Motor neuron (in vitro differentiated cells): ENCODE data around the gene MOSPD3. TPM values are rescaled to one million over a fixed set of nuclear protein-coding genes. Genes with fewer than 3 reads are reported as not detected.

Experiments
- ATAC-seq, 8 experiments: fragments of 200-7000 bp; cut with Tn5 transposase; replicated peaks in 6 of 8; 2 replicates each; pipeline ENCODE4 v1.8.0; 2021; ENCODE audit warnings: mild to moderate bottlenecking in 8 of 8, moderate library complexity in 8 of 8
- H3K27ac ChIP-seq, 2 donors: fragments of 250-450 bp; sonication (Bioruptor Pico); 2 replicates each; pipeline ENCODE4 v1.9.0; 2021; ENCODE audit warnings: antibody characterized with exemption in 2 of 2, mild to moderate bottlenecking in 2 of 2, moderate library complexity in 1 of 2
- H3K4me1 ChIP-seq, 2 donors: fragments of 250-450 bp; sonication (Bioruptor Pico); replicated peaks in 1 of 2; 2 replicates each; pipeline ENCODE4 v1.6.1; 2021; ENCODE audit warnings: antibody characterized with exemption in 2 of 2, mild to moderate bottlenecking in 2 of 2, moderate library complexity in 1 of 2
- H3K4me3 ChIP-seq, 5 donors: fragments of 250-450 bp; sonication (Bioruptor Pico); 2 replicates each; pipeline ENCODE4 v1.9.0; 2021; ENCODE audit warnings: antibody characterized with exemption in 5 of 5, mild to moderate bottlenecking in 5 of 5, moderate library complexity in 4 of 5
- WGBS, 10 experiments: fragments of 450-650 bp; shearing (Covaris generic); methylation state at CpG; one replicate each; pipeline ENCODE4 v1.0.0; 2022; 5-methylcytosine and 5-hydroxymethylcytosine counted together
- in situ Hi-C, 9 experiments: fragments of 400-800 bp; cut with MboI; loops; one replicate each; pipeline ENCODE4 v1.15.0; 2021; ENCODE audit warnings: low sequenced_read_pairs in 9 of 9, low pct_unique_long_range_greater_than_20kb in 2 of 9; ENCODE audit not compliant: unreplicated experiment in 9 of 9
- total RNA-seq, 8 experiments: library from RNA; unstranded; fragments of 300-600 nt; gene quantifications; 2 replicates each; pipeline versions ENCODE4 v1.2.3 to v1.2.4, GENCODE V29; 2022

MOSPD3 gene
- total RNA-seq, 8 experiments from 2014 or later, result 9.5 to 20.5 (median 15.2) TPM

GRCh38 chr7:100588438-100588837, 23.9 kb upstream of the MOSPD3 start:
- 20 to 86% (median 50%) methylated on average over 1 of the region's 1 CpG; no CpG with 5 or more reads in 7 of the 10 experiments for WGBS, 10 experiments
- no peak overlapping the region for H3K4me3 ChIP-seq
- H3K4me1 ChIP-seq, result peaks cover 14 to 18% of the 10 kb centered on the region in 2 donors
- in situ Hi-C loops, result no loop called here
- no peak overlapping the region for H3K27ac ChIP-seq
- no peak for ATAC-seq

DNA sequence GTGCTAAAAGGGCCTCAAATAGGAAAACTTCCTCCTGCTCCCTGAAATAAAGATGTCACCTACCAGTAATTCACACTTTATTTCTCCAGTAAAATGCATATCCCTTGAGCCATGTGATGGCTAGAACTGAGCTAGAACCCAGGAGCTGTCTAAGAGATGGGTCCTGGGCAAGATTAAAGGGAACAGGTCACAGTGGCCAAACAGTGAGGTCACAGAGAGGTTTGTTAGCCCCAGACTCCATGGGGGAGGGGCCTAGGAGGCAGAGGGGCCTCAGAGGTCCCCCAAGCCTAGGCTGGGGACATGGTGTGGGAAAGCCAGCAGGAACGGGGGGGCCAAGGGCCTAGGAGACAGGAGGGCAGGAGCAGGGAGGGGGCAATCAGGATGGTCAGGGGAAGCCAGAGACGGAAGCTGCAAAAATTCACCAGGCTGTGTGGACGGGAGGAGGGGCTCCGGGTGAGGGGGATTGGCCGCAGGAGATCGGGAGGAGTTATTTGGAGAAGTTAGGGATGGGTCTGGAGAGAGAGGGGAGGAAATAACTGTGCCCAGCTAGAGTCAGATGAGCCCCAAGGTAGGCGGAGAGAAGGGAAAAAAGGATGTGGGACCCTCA, 22.9 kb upstream of the MOSPD3 start:
- no peak for ATAC-seq
- in situ Hi-C loops, result no loop called here
- WGBS, 10 experiments, result no CpG with 5 or more reads among the region's 7 CpGs
- Histone ChIP-seq H3K4me3 (no peak overlapping the region), H3K4me1 (peaks cover 6 to 8% of the 10 kb centered on the region in 2 donors), H3K27ac (no peak overlapping the region)

GRCh38 chr7:100590077-100590737, 22.1 kb upstream of the MOSPD3 start:
- no peak overlapping the region for H3K27ac ChIP-seq
- in situ Hi-C loops, result no loop called here
- peaks cover 0 to under 1% of the 10 kb centered on the region in 2 donors for H3K4me1 ChIP-seq
- no peak for ATAC-seq
- 0 to 100% (median 55%) methylated on average over 1 to 6 of the region's 20 CpGs; no CpG with 5 or more reads in 2 of the 10 experiments for WGBS, 10 experiments
- no peak overlapping the region for H3K4me3 ChIP-seq

DNA sequence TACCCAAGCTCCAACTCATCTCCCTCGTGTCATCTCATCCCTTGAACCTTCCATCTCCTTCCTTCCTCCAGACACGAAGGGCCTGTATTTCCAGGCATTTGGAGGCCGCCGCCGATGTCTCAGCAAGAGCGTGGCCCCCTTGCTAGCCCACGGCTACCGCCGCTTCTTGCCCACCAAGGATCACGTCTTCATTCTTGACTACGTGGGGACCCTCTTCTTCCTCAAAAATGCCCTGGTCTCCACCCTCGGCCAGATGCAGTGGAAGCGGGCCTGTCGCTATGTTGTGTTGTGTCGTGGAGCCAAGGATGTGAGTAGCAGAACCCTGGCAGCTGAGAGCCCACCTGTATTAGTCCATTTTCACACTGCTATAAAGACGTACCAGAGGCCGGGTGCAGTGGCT, 20.7 kb upstream of the MOSPD3 start:
- H3K4me1 ChIP-seq, result no peaks in the 10 kb centered on the region
- H3K4me3 ChIP-seq, result no peak overlapping the region
- no peak for ATAC-seq
- H3K27ac ChIP-seq, result no peak overlapping the region
- in situ Hi-C loops, result no loop called here
- 80 to 100% (median 95%) methylated on average over 1 to 11 of the region's 17 CpGs; no CpG with 5 or more reads in 4 of the 10 experiments for WGBS, 10 experiments

- in situ Hi-C loops, result no loop called here
- H3K4me1 ChIP-seq, result peaks cover 4% of the 10 kb centered on the region in 2 donors
- H3K4me3 ChIP-seq, result no peak overlapping the region
- no peak for ATAC-seq
- 60 to 100% (median 100%) methylated on average over 1 to 3 of the region's 7 CpGs; no CpG with 5 or more reads in 5 of the 10 experiments for WGBS, 10 experiments
- no peak overlapping the region for H3K27ac ChIP-seq
Measured at GRCh38 chr7:100595188-100595587, 17.2 kb upstream of the MOSPD3 start.

DNA sequence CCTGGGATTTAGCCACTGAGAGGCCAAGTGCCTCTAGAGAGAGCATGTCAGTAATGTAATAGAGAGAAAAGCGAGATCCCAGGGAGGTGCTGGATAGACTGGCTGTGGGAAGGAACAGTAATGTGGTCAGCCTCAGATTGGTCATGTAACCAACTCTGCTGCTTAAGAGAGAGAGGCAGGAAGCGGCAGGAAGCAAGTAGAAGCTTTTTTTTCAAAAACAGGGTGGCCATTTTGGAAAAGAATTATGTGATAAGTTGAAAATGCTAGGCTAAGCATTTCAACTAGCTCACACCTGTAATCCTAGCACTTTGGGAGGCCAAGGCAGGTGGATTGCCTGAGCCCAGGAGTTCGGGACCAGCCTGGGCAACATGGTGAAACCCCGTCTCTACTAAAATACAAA, 13.9 kb upstream of the MOSPD3 start:
- in situ Hi-C loops, result no loop called here
- WGBS, 10 experiments, result 75 to 100% (median 93%) methylated on average over 1 to 4 of the region's 4 CpGs; no CpG with 5 or more reads in 2 of the 10 experiments

DNA sequence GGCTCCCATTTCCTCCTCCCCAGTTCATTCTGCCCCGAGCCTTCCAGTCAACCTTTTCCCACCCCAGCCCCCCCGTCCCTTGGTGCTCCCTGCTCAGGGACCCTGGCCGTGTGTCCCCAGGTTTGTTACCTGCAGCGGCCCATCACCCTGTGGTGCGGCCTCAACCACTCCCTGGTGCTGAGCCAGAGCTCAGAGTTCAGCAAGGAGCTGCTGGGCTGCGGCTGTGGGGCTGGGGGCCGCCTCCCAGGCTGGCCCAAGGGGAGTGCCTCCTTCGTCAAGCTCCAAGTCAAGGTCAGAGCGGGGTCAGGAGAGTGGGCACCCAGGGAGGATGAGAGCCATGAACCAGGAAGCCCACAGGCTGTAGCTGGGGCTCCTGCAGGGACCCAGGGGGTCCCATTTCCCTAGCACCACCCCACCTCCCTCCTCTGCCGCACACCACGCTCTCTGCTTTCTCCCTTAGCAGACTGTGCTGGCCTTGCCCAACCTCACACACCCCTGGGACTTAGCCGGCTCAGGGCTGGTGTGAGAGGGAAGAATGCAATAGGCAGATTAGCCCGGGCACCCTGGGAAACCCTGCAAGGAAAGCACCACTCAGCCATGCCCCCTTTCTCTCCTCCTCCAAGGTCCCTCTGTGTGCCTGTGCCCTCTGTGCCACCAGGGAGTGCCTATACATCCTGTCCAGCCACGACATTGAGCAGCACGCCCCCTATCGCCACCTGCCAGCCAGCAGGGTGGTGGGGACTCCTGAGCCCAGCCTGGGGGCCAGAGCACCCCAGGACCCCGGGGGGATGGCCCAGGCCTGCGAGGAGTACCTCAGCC, 12.2 kb upstream of the MOSPD3 start:
- in situ Hi-C loops, result no loop called here
- ATAC-seq, result no peak
- Histone ChIP-seq H3K4me1 (peaks cover 36 to 41% of the 10 kb centered on the region in 2 donors), H3K27ac (no peak overlapping the region), H3K4me3 (no peak overlapping the region)
- 80% methylated on average over 1 of the region's 18 CpGs; no CpG with 5 or more reads in 9 of the 10 experiments for WGBS, 10 experiments

More for the DNA sequence above, 13.9 kb upstream of the MOSPD3 start:
- ATAC-seq, result no peak
- Histone ChIP-seq H3K27ac (no peak overlapping the region), H3K4me3 (no peak overlapping the region), H3K4me1 (peaks cover 27 to 32% of the 10 kb centered on the region in 2 donors)

GRCh38 chr7:100600730-100601038, 11.7 kb upstream of the MOSPD3 start:
- peaks cover 39 to 47% of the 10 kb centered on the region in 2 donors for H3K4me1 ChIP-seq
- no peak for ATAC-seq
- in situ Hi-C loops, result no loop called here
- H3K27ac ChIP-seq, result no peak overlapping the region
- no peak overlapping the region for H3K4me3 ChIP-seq
- no CpG with 5 or more reads among the region's 9 CpGs for WGBS, 10 experiments

DNA sequence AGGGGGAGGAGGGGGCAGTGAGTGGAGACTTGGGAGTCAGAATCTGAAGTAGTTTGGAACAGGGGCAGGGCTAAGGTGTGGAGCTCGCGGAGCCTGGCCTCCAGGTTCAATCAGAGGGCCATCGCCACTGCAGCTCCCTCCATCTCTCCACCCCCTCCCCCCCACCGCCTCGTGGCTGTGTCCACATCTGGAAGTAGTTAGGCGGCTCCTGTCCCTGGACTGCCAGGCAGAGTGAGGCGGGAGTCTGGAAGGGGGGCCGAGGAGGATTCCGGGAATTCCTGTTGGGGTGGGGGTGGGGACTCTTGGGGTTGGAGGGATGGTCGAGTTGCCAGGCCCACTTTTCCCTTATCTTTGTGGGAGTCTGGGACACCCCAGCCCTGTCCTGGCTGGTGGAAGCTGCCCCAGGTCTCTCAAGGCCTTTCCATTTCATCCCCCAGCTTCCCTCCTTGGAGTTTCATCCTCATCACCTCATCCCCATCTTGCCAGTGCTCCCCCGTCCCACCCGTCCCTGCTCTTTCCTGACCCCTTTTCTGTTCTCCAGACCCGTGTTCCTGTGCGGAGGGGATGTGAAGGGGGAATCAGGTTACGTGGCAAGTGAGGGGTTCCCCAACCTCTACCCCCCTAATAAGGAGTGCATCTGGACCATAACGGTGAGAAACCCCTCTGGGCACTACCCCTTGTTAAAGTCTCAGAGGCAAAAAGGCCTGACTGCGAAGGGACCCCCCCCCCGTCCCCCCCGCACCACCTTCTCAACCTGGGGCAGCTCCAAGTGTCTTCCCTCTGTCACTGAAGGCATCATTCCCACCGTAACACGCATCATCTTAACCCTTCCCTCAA, 9.2 kb upstream of the MOSPD3 start:
- peak in 6 of 8 experiments; percentile 7 to 62 (median 32) for ATAC-seq
- Histone ChIP-seq H3K27ac (peak overlapping the region in 1 of 2 donors; percentile 14), H3K4me3 (peak overlapping the region in 3 of 5 donors; percentile 26 to 41 (median 37)), H3K4me1 (peaks cover 39 to 47% of the 10 kb centered on the region in 2 donors)
- WGBS, 10 experiments, result no CpG with 5 or more reads among the region's 21 CpGs
- in situ Hi-C loops, result no loop called here

- Histone ChIP-seq H3K27ac (peak overlapping the region in 1 of 2 donors; percentile 43), H3K4me3 (peak overlapping the region; percentile 26 to 41 (median 37)), H3K4me1 (peaks cover 39 to 47% of the 10 kb centered on the region in 2 donors)
- 11% methylated on average over 4 of the region's 10 CpGs; no CpG with 5 or more reads in 9 of the 10 experiments for WGBS, 10 experiments
- ATAC-seq, result peak in 7 of 8 experiments; percentile 4 to 45 (median 34)
- in situ Hi-C loops, result no loop called here
Measured at GRCh38 chr7:100603726-100604027, 8.7 kb upstream of the MOSPD3 start.

DNA sequence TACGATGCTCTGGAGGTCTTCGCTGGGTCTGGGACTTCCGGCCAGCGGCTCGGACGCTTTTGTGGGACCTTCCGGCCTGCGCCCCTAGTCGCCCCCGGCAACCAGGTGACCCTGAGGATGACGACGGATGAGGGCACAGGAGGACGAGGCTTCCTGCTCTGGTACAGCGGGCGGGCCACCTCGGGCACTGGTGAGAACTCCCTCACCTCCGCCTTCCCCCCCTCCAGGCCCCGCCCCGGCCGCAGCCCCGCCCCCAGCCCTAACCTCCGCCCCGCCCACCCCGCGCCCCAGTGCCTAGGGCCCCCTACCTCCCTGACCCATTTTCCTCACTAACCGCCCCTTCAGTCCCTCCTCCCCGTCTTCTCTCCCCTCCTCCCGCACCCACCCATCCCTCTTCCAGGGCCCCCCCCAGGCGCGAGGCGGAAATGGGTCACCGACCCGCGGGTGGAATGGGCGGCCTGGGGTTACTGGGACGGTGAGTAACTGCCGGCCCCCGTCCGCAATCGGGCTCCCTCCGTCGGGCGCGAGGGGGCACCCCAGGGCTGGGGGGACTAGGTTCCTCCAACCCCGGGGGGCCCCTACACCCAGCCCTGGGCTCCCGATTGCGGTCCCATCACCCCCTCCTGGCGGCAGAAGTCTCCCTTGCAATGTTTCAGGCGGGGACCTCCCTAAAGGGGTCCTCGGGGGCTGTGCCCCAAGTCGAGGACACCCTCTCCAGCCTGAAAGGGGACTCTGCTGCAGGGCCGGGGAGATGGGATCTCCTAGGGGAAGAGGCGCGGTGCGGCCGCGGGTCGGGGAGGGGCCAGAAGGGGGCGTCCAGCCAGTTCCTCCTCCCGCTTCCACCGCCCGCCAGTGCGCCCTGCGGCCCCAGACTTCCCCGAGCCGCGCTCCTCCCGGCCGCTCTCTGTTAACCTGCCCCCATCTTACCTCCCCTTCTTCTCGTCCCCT, 8.0 kb upstream of the MOSPD3 start:
- 7% methylated on average over 6 of the region's 70 CpGs; no CpG with 5 or more reads in 9 of the 10 experiments for WGBS, 10 experiments
- in situ Hi-C loops, result no loop called here
- H3K4me3 ChIP-seq, result peak overlapping the region; percentile 26 to 41 (median 37)
- peak overlapping the region in 1 of 2 donors; percentile 43 for H3K27ac ChIP-seq
- ATAC-seq, result peak; percentile 38 to 78 (median 71)
- peaks cover 39 to 47% of the 10 kb centered on the region in 2 donors for H3K4me1 ChIP-seq
